HG02970 (cell line): ENCODE data around the gene GLIS1.

ENCODE experiments used
- ATAC-seq: cut with Tn5 transposase; IDR thresholded peaks from one replicate; pipeline ENCODE4 v1.9.1; 2021; ENCODE audit warnings: mild to moderate bottlenecking, moderate library complexity, moderate number of reproducible peaks; ENCODE audit not compliant: unreplicated experiment, low FRiP score

GLIS1 gene

DNA sequence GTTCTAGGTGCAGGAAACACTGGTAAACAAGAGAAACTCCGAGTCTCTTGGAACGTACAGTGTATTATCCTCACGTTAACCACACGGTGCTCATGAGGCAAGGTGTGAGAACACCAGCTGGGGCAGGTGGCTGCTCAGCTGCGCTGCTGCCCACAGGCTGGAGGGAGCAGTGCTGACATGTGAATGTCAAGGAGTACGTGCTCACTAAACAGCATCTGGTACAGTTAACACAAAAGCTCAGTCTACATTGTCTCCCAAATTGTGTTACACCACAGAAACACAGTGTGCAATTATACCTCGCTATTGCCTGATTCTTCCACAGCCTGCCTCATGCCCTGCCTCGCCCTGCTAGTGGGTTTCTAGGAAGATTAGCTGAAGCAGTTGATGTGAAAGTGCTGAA lies 138.4 kb downstream of the GLIS1 start:
- no peak for ATAC-seq

- ATAC-seq: no peak
These were observed 139.0 kb downstream of the GLIS1 start for GRCh38 chr1:53600001-53600400.

GRCh38 chr1:53599481-53599880 lies 139.5 kb downstream of the GLIS1 start:
- ATAC-seq: no peak

GRCh38 chr1:53598966-53599365 lies 140.0 kb downstream of the GLIS1 start:
- no peak for ATAC-seq

DNA sequence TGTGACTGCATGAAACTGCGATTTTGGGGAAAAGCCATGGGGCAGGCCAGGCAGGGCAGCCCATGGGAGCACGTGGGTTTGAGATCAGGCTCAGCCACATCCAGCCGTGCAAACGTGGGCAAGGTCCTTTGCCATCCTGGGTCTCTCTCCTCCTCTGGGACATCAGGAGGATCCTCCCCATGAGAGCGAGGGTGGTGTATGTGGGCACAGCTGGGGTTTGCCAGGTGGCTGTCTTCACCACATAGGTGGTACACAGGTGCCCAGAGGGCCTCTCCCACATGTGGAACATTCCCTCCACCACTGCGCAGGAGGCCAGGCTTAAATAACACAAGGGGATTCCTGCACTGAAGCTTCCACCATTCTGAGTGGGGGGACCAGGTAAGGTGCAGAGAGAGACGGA lies 143.1 kb downstream of the GLIS1 start:
- ATAC-seq: no peak

DNA sequence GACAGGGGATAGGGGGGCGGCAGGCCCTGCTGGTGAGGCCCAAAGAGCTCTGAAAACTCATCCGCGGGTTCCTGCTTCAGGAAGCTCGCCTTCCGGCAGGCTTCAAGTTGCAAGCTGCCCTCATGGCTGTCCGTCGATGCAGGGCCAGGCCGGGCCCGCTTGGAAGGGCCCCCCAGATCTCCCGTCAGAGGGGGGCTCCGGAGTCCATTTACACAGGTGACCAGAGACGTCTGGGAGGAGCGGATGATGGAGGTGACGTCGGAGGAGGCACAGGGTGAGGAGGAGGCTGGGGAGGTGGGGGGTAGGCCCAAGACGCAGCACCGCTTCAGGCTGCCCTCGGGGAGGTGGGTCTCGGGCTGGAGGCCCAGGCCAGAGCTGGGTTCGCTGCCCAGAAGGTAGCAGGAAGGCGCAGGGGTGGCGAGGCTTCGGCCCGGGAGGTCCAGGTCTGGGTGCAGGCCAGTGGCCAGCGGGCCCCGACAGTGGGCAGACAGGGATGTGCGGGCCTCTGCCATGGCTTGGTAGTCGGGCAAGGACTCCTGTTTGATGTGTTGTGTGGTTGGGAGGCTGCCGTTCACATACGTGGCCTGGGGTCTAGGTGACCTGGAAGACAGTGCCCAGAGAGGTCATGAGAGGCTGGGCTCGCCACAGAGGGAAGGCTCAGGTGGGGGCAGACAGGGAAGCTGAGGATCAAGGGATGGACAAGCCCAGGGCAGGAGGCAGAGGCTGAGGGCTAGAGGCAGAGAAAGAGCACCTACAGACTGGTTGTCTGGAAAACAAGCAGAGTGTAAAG lies 144.4 kb downstream of the GLIS1 start:
- no peak for ATAC-seq

DNA sequence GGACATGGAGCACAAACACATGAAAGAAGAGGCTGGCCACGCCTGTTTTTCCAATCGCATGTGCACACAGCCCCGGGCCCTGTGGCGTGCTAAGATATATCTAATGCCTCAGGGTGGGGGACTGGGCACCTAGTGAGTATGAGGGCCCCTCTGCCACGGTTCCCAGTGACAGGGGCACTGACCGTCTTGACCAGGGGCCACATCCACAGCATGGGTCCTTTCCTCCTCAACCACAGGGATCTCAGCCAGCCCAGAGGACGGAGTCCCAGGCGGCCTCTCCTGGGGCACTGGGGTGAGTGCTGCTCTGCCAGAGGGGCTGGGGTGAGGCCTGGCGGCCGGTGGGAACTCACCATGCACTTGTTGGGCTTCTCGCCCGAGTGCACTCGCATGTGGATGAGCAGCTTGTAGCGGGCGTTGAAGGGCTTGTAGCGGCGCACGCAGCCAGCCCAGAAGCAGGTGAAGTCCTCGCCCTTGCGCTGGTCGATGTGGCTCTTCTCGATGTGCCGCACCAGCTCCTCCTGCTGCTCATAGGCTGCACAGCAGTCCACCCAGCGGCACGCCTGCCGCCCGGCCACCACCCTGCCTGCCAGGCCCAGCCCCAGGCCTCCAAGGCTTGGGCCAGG lies 145.1 kb downstream of the GLIS1 start:
- ATAC-seq: no peak

DNA sequence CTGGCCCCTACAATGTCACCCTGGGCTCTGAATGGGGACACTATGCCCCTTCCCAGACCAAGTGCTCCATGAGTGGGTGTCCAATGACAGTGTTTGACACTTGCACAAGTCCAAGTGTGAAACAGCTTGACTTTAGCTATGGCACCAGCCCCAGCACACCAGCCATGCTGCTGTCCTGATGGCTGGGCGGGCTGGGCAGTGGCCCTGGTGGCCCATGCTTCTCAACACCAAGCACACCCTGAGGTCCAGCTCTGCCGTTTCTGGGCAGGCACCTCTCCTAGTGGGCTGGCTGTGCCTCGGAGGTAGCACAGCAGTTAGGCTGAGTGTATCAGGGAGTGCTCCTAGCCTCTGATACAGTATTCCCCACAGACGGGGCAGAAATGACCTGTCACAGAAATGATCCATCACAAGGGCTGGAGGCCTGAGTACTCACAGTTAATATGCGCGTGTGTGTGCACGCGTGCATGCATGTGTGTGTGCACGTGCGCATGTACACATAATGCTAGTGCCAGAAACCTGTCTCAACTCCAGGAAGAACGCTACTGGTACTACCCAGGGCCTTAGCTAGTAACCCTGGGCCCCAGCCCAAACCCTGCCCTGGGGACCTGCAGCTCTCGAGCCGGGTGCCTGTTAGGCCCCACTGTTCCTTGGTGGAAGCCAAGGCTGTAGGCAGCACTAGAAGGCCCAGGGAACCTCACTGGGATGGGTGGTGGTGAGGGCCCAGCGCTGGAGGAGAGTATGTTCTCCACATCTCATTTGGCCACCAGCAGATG lies 145.8 kb downstream of the GLIS1 start:
- no peak for ATAC-seq

DNA sequence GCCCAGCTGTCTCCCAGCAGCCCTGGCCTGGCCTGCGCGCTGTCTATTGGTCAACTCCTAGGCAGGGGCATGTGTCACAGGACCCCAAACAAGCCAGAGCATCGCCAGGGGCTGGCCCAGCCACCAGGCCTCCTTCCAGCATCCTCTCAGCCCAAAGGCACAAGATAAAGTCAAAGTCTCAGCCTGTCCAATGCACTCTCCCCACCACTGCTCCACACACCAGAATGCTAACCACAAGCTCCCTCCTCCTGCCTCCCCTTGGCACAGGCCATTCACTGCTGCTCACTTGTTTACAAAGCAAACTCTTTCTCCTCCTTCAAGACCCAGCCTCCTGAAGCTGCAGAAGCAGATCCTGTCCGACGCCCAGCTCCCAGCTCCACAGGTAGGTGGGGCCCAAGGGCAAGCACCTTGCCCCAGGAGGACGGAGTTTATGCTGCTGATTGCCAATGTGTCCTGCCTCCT lies 146.4 kb downstream of the GLIS1 start:
- no peak for ATAC-seq

- ATAC-seq: no peak
These were observed 147.0 kb downstream of the GLIS1 start for GRCh38 chr1:53591924-53592323.

- ATAC-seq: no peak
These were observed 148.1 kb downstream of the GLIS1 start for GRCh38 chr1:53590531-53591515.

- no peak for ATAC-seq
These were observed 148.9 kb downstream of the GLIS1 start for GRCh38 chr1:53590104-53590503.

DNA sequence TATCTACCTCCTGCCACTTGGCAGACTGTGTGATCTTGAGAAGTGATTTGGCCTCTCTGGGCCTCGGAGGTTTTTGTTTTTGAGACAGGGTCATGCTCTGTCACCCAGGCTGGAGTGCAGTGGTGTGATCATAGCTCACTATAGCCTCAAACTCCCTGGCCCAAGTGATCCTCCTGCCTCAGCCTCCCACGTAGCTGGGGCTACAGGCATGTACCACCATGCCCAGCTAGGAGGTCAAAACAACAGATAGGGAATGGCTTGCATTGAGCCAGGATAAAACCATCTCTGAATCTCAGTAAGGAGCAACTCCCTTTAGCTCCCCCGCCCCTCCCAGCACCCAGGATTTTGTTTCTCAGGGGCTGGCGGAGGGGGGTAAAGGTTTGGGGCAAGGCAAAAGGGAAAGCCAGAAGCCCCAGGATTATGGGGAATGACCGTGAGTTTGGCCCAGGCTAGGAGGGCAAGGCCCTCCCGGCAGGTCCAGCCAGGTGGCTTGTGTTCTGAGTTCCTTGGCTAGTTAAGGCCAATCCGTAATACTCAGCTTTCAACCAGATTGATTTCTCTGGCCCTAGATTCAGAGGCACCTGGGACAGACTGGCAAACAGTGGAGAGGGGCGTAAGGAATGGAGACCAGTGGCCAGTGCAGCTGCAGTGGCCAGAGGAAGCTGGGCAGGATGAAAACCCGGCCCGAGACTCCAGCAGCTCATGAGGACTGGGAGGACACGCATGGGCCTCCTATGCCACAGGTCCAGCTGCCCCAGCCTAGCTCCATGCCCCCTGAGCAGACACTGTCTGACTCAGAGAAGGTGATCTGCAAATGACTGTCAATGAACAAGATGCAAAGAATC lies 149.7 kb downstream of the GLIS1 start:
- ATAC-seq: no peak

- no peak for ATAC-seq
These were observed 150.7 kb downstream of the GLIS1 start for GRCh38 chr1:53588053-53588779.

GRCh38 chr1:53587252-53587988 lies 151.5 kb downstream of the GLIS1 start:
- no peak for ATAC-seq

GRCh38 chr1:53586765-53587164 lies 152.2 kb downstream of the GLIS1 start:
- ATAC-seq: no peak

DNA sequence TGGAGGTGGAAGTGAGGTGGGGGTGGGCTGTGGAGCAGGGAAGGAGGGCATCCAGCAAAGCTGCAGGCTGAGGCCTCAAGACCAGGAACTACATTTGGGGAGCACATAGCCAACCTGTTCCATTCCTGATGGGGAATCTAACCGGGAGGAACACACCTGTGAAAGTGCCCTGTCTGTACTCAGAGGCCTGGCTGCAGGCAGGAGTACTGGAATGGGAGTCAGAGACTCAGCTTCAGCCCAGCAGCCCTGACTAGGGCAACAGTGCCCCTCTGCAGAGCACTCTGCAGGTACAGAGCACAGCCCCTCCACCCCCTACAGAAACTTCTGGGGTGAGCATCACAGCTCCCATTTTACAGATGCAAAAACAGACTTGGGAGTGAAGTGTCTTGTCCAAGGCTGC lies 153.4 kb downstream of the GLIS1 start:
- ATAC-seq: no peak

- ATAC-seq: no peak
These were observed 153.8 kb downstream of the GLIS1 start for GRCh38 chr1:53585129-53585528.
